Posterior cingulate gyrus (tissue), 11 donors: Measurements from ENCODE around the gene PELO.
"Not testable (repeated sequence)": the region's sequence is repeated elsewhere in the genome, so short reads cannot be mapped to it uniquely, and the experiment has no call there.

ENCODE experiments used
- DNase-seq, 10 donors: peaks; one replicate each; pipeline versions ENCODE4 v3.0.0 to v3.0.0-alpha.2; 2020 to 2021; ENCODE audit warnings: mixed read lengths in 3 of 10
- intact Hi-C: fragments of 100-400 bp; cut with DNase I; formaldehyde crosslinking; loops from one replicate; pipeline ENCODE4 v1.15.1; 2023

PELO gene, protein sequence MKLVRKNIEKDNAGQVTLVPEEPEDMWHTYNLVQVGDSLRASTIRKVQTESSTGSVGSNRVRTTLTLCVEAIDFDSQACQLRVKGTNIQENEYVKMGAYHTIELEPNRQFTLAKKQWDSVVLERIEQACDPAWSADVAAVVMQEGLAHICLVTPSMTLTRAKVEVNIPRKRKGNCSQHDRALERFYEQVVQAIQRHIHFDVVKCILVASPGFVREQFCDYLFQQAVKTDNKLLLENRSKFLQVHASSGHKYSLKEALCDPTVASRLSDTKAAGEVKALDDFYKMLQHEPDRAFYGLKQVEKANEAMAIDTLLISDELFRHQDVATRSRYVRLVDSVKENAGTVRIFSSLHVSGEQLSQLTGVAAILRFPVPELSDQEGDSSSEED

GRCh38 chr5:52787600-52788504 is at the start of gene PELO, which contains the start of gene ITGA1:
Gene PELO, plus strand, starts transcription at chr5:52787916. Its CDS starts 12,479 bp downstream, at chr5:52800395.
Gene ITGA1, plus strand, starts transcription at chr5:52787916. Its CDS starts 438 bp downstream, at chr5:52788354.
- intact Hi-C loops, result no loop called here
- peak in 9 of 10 donors; percentile 9 to 87 (median 26) for DNase-seq

- intact Hi-C loops, result no loop called here
- DNase-seq, result no peak
Observed at GRCh38 chr5:52738095-52738506, 49.6 kb upstream of the PELO start.

GRCh38 chr5:52740007-52740406 is 47.7 kb upstream of the PELO start:
- DNase-seq, result no peak
- intact Hi-C loops, result no loop called here

GRCh38 chr5:52743012-52743411 is 44.7 kb upstream of the PELO start:
- intact Hi-C loops, result no loop called here
- DNase-seq, result no peak

GRCh38 chr5:52743529-52743928 is 44.2 kb upstream of the PELO start:
- no peak for DNase-seq
- intact Hi-C loops, result no loop called here

DNA sequence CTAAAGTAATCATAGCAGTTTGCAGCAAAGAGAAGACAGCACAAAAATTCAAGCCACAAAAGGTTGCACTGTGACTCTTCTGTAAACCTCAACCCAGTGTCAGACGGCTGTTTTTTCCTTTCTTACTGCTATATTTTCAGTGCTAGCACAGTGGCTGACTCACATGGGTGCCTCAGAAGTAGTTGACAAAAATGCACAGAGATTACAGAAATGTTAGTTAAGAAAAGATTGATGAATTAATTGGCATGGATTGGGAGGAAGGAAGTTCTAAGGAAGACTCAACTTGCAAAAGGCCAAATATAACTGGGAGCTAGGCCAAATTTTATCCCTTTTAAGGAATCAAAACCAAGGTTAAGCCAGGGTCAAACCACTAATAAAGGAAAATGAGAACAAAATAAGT is 43.7 kb upstream of the PELO start:
- DNase-seq, result no peak
- intact Hi-C loops, result no loop called here

DNA sequence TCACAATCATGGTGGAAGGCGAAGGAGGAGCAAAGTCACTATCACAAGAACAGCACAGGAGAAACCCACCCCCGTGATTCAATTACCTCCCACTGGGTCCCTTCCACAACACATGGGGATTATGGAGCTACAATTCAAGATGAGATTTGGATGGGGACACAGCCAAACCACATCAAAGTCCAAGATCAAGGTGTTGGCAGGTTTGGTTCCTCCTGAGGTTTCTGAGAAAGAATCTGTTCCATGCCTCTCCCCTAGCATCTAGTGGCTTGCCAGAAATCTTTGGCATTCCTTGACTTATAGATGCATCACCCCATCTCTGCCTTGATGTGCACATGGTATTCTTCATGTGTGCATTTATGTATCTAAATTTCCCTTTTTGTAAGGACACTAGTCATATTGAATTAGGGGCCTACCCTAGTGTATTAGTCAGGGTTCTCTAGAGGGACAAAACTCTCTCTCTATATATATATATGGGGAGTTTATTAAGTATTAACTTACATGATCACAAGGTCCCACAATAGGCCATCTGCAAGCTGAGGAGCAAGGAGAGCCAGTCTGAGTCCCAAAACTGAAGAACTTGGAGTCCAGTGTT is 42.8 kb upstream of the PELO start:
- intact Hi-C loops, DNase-seq: not testable (repeated sequence)

DNA sequence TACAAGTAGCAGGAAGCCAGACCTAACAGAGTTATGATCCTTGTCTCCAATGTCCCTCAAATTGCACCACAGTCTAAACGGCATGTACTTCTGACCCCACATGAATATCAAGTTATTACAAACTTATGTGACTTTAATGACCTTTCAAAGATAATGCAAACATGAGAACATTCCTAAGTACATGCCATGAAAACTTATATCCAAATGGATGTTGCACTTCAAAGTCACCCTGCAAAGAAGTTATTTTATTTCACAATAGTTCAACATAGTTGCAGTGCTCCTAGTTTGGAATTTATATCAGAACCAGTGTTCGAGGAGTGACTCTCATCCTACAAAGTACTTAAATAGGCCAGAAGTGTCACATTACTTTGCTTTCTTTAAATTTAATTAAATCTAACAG is 41.2 kb upstream of the PELO start:
- DNase-seq, result no peak
- intact Hi-C loops, result no loop called here

DNA sequence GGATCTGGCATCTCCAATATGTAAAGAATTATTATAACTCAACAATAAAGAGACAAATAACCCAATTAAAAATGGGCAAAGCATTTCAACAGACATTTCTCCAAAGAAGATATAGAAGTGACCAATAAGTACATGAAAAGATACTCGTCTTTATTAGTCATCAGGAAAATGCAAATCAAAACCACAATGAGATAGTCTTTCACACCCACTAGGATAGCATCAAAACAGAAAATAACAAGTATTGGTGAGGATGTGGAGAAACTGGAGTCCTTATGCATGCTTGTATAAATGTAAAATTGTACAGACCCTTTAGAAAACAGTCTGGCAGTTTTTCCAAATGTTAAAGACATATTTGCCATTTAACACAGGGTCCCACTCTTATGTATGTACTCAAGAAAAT is 39.1 kb upstream of the PELO start:
- no peak for DNase-seq
- intact Hi-C loops, result no loop called here

- intact Hi-C loops, result no loop called here
- no peak for DNase-seq
Observed at GRCh38 chr5:52749666-52750065, 38.0 kb upstream of the PELO start.

DNA sequence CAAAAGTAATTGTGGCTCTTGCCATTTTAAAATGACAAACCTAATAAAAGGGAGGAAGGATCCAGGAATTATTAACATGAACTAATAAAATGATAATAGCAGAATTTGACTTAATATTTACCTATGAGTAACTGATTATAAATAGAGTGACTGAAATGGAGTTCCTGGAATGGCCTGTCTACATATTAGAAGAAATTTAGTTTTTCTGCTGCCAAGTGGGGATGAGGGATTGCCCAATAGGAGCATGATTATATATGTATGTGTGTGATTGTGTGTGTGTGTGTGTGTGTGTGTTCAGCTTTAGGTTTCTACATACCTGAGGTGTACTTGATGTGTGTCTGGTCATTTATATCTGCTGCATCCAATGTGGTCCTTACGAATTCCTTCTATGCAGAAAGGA is 36.6 kb upstream of the PELO start:
- intact Hi-C loops, result no loop called here
- DNase-seq, result no peak

GRCh38 chr5:52754051-52754450 is 33.7 kb upstream of the PELO start:
- intact Hi-C loops, result no loop called here
- DNase-seq, result no peak

DNA sequence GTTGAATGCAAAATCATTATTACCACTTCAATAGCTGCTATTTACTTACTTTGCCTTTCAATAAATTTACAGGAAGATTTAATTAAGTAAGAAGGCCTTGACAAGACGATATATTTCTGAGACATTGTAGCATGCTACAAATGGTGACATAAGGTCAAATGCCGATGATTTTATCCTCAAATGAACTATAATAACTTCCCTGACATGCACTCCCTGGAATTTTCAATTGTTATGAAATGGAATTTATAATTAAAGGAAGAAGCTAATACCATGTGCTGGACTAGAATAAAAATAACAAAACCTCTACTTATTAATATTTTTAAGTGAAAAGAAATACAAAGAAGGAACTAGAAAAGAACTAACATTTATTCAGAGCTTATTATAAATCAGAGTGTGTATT is 30.2 kb upstream of the PELO start:
- DNase-seq, result no peak
- intact Hi-C loops, result no loop called here

DNA sequence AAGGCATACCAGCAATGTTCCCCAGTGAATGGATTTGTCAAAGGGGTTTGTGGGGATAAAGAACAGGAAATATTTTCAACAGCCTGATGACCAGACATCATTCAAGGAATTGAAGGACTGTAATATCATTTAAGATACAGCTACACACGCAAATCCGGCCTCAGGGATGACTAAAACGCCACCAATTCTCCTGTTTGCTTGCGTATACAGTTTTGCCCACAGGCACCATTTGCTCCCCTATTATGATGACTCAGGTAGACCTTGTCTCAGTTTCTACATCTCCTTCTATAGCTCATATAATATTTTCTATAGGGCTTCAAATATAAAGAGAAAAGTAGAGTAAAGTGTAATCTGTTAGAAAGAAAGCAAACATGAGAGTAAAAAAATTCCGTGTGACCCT is 29.7 kb upstream of the PELO start:
- no peak for DNase-seq
- intact Hi-C loops, result no loop called here

DNA sequence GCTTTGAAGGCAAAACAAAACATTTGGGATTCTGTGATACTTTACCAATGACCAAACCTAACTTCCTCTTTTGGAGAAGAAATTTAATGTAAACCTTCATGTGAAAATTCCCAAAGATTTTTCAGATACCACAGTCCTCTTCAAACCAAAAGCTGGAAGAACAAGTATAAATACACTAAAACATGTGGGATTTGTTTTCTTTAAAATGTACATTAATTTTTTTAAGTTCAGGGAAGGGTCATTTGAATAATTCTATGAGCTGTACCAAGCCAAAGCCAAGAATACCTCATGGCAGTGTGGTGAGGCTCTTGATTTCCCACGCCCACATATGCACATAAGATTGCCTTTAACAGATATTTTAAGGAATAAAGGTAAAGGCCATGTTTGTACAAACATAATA is 28.4 kb upstream of the PELO start:
- intact Hi-C loops, result no loop called here
- DNase-seq, result no peak

- intact Hi-C loops, result no loop called here
- DNase-seq, result no peak
Observed at GRCh38 chr5:52760695-52761366, 26.9 kb upstream of the PELO start.

- intact Hi-C loops, result no loop called here
Observed at GRCh38 chr5:52767217-52767743, 20.4 kb upstream of the PELO start.

GRCh38 chr5:52767766-52768480 is 19.8 kb upstream of the PELO start:
- intact Hi-C loops, result no loop called here
- DNase-seq, result no peak

More at GRCh38 chr5:52767217-52767743, 20.4 kb upstream of the PELO start:
- no peak for DNase-seq

GRCh38 chr5:52769061-52769460 is 18.7 kb upstream of the PELO start:
- intact Hi-C loops, result no loop called here
- DNase-seq, result no peak
